Vagina (tissue), 2 donors: ENCODE data around the gene LBH. TPM values are rescaled to one million over a fixed set of nuclear protein-coding genes. Genes with fewer than 3 reads are reported as not detected.
A peak's percentile ranks its signal among the peaks of the same experiment; 100 is the strongest.

ENCODE experiments used
- DNase-seq, 2 donors: peaks; one replicate each; pipeline ENCODE4 v3.0.0-alpha.2; 2017; ENCODE audit errors: extremely low spot score in 2 of 2
- H3K27ac ChIP-seq: fragments of 200-600 bp; sonication (generic); one replicate; pipeline ENCODE4 v1.5.1; 2019
- H3K27me3 ChIP-seq: fragments of 200-600 bp; sonication (generic); one replicate; pipeline ENCODE4 v1.5.1; 2019
- H3K36me3 ChIP-seq, 2 donors: fragments of 200-600 bp; sonication (generic); one replicate each; pipeline ENCODE4 v1.5.1; 2017 to 2019
- H3K4me1 ChIP-seq: fragments of 200-600 bp; sonication (generic); one replicate; pipeline ENCODE4 v1.5.1; 2019
- H3K4me3 ChIP-seq, 2 donors: fragments of 200-600 bp; sonication (generic); 1 replicate in 1 of 2; 2 replicates in 1 of 2; pipeline ENCODE4 v1.5.1; 2016 to 2019
- H3K9me3 ChIP-seq: fragments of 200-600 bp; sonication (generic); one replicate; pipeline ENCODE4 v1.5.1; 2019
- POLR2A ChIP-seq, 2 donors: fragments of 450-650 bp; IDR thresholded peaks; one replicate each; pipeline ENCODE4 v1.6.1; 2017; ENCODE audit warnings: antibody characterized with exemption in 2 of 2, mild to moderate bottlenecking in 2 of 2, moderate library complexity in 2 of 2
- POLR2AphosphoS5 ChIP-seq, 2 donors: sonication (generic); formaldehyde crosslinking; IDR thresholded peaks; one replicate each; pipeline ENCODE4 v1.9.0; 2017; ENCODE audit warnings: antibody characterized with exemption in 2 of 2, mild to moderate bottlenecking in 2 of 2, low read depth in 1 of 2; ENCODE audit not compliant: insufficient read depth in 1 of 2
- intact Hi-C: fragments of 100-400 bp; cut with DNase I; formaldehyde crosslinking; loops from one replicate; pipeline ENCODE4 v1.15.1; 2023
- total RNA-seq: library from RNA; depleted of rRNA; stranded (reverse); fragments of >200 nt; gene quantifications from one replicate; pipeline ENCODE4 v1.2.3, GENCODE V29; 2016
- TF ChIP-seq, protein P1 (sequence below), 3 experiments: fragments of 450-650 bp in 2 of 3; fragments of 200-600 bp in 1 of 3; sonication (generic) in 1 of 3; IDR thresholded peaks; one replicate each; pipeline ENCODE4 v1.5.1; 2017 to 2019; ENCODE audit warnings: antibody characterized with exemption in 3 of 3, mild to moderate bottlenecking in 2 of 3, moderate library complexity in 2 of 3

Gene LBH
- total RNA-seq, 1 donor from 2014 or later: 28.0 TPM

- DNase-seq: no peak
- TF ChIP-seq POLR2A (IDR thresholded peaks at IDR 0.05) (no peak), POLR2AphosphoS5 (IDR thresholded peaks at IDR 0.05; ENCODE audit: insufficient read depth in 1 of 2, low read depth in 1 of 2) (no peak)
- TF ChIP-seq, protein P1, sequence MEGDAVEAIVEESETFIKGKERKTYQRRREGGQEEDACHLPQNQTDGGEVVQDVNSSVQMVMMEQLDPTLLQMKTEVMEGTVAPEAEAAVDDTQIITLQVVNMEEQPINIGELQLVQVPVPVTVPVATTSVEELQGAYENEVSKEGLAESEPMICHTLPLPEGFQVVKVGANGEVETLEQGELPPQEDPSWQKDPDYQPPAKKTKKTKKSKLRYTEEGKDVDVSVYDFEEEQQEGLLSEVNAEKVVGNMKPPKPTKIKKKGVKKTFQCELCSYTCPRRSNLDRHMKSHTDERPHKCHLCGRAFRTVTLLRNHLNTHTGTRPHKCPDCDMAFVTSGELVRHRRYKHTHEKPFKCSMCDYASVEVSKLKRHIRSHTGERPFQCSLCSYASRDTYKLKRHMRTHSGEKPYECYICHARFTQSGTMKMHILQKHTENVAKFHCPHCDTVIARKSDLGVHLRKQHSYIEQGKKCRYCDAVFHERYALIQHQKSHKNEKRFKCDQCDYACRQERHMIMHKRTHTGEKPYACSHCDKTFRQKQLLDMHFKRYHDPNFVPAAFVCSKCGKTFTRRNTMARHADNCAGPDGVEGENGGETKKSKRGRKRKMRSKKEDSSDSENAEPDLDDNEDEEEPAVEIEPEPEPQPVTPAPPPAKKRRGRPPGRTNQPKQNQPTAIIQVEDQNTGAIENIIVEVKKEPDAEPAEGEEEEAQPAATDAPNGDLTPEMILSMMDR (IDR thresholded peaks at IDR 0.05): no peak
- Histone ChIP-seq H3K27ac (no peak overlapping the region), H3K27me3 (no peaks in the 10 kb centered on the region), H3K9me3 (no peaks in the 10 kb centered on the region), H3K4me3 (no peak overlapping the region), H3K36me3 (no peaks in the 10 kb centered on the region), H3K4me1 (peaks cover 15% of the 10 kb centered on the region)
- intact Hi-C loops: no loop called here
These were observed 7.9 kb upstream of the LBH start for GRCh38 chr2:30223413-30223874.

GRCh38 chr2:30224151-30224550 lies 7.2 kb upstream of the LBH start:
- intact Hi-C loops: no loop called here
- no peak overlapping the region for H3K27ac ChIP-seq
- TF ChIP-seq, protein P1 (IDR thresholded peaks at IDR 0.05): no peak
- TF ChIP-seq POLR2A (IDR thresholded peaks at IDR 0.05) (no peak), POLR2AphosphoS5 (IDR thresholded peaks at IDR 0.05; ENCODE audit: insufficient read depth in 1 of 2, low read depth in 1 of 2) (no peak)

GRCh38 chr2:30225131-30225762 lies 6.1 kb upstream of the LBH start:
- no peak for DNase-seq
- Histone ChIP-seq H3K27me3 (no peaks in the 10 kb centered on the region), H3K27ac (peak overlapping the region; percentile 78), H3K4me1 (peaks cover 15% of the 10 kb centered on the region), H3K36me3 (no peaks in the 10 kb centered on the region), H3K4me3 (peak overlapping the region; percentile 29 to 31), H3K9me3 (no peaks in the 10 kb centered on the region)
- intact Hi-C loops: no loop called here
- TF ChIP-seq, protein P1 (IDR thresholded peaks at IDR 0.05): no peak
- peak in 1 of 2 donors; percentile 30 for TF ChIP-seq POLR2AphosphoS5 (IDR thresholded peaks at IDR 0.05; ENCODE audit: insufficient read depth in 1 of 2, low read depth in 1 of 2)

More at GRCh38 chr2:30224151-30224550, 7.2 kb upstream of the LBH start:
- DNase-seq: no peak
- H3K4me1 ChIP-seq: peaks cover 15% of the 10 kb centered on the region
- H3K9me3 ChIP-seq: no peaks in the 10 kb centered on the region
- H3K36me3 ChIP-seq: no peaks in the 10 kb centered on the region
- no peaks in the 10 kb centered on the region for H3K27me3 ChIP-seq
- no peak overlapping the region for H3K4me3 ChIP-seq

GRCh38 chr2:30226144-30227032 lies 4.9 kb upstream of the LBH start:
- intact Hi-C loops: no loop called here
- H3K4me1 ChIP-seq: peaks cover 15% of the 10 kb centered on the region
- no peaks in the 10 kb centered on the region for H3K36me3 ChIP-seq
- no peak overlapping the region for H3K4me3 ChIP-seq
- no peaks in the 10 kb centered on the region for H3K9me3 ChIP-seq
- no peak for DNase-seq
- peak overlapping the region; percentile 78 for H3K27ac ChIP-seq
- no peaks in the 10 kb centered on the region for H3K27me3 ChIP-seq
- TF ChIP-seq, protein P1 (IDR thresholded peaks at IDR 0.05): no peak
- TF ChIP-seq POLR2AphosphoS5 (IDR thresholded peaks at IDR 0.05; ENCODE audit: insufficient read depth in 1 of 2, low read depth in 1 of 2) (no peak), POLR2A (IDR thresholded peaks at IDR 0.05) (no peak)
